ENCODE results near the gene DNAAF8.

- TF ChIP-seq CTCF (conservative IDR thresholded peaks at IDR 0.05 in 1 of 2, IDR thresholded peaks at IDR 0.05 in 1 of 2; ENCODE audit: extremely low read depth in 1 of 2, insufficient read depth in 1 of 2, low read depth in 1 of 2, low read length in 2 of 2): no peak
- no peak for TF ChIP-seq EZH2 (IDR thresholded peaks at IDR 0.05; ENCODE audit: borderline replicate concordance, low read length)
These were observed 596 bp downstream of the DNAAF8 start for GRCh38 chr16:4734730-4735535.
